C4-2B (cell line): Measurements from ENCODE around the gene TMEM167B.
A peak's percentile ranks its signal among the peaks of the same experiment; 100 is the strongest.

Experiments used
- H3K27ac ChIP-seq: fragments of 450-650 bp; 2 replicates; pipeline ENCODE4 v1.5.1; 2017
- ZFX ChIP-seq: fragments of 450-650 bp; IDR thresholded peaks from 2 replicates; pipeline ENCODE4 v1.6.1; 2017
- TF ChIP-seq, protein P1 (sequence below): fragments of 450-650 bp; conservative IDR thresholded peaks from 2 replicates; pipeline ENCODE4 v1.5.1; 2017; ENCODE audit warnings: mild to moderate bottlenecking

Gene TMEM167B

DNA sequence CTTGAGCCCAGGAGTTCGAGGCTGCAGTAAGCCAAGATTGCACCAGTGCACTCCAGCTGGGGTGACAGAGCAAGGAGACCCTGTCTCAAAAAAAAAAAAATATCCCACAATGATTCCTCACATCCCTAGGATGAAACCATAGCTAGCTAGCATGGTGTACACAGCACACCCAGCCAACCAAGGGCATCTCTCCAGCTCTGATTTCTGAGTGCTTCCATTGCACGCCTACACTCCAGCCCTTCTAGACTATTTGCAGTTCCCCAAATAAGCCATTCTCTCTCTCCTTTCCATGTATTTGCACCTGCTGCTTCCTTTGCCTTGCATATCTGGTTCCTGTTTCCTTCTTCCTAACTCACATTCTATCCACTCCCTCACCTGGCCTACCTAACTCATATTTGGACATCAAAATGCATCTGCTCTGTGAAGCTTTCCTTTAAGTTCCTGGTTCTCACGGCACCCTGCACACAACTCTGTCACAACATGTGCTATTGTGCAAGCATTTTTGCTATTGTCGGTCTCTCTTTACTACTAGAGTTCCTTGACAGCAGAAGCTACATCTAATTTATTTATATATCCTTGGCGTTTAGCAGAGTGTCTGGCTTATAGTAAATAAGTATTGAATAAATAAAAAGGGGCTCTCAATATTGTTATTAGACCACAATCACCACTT is 21.0 kb downstream of the TMEM167B start:
- no peak overlapping the region for H3K27ac ChIP-seq
- TF ChIP-seq, protein P1, sequence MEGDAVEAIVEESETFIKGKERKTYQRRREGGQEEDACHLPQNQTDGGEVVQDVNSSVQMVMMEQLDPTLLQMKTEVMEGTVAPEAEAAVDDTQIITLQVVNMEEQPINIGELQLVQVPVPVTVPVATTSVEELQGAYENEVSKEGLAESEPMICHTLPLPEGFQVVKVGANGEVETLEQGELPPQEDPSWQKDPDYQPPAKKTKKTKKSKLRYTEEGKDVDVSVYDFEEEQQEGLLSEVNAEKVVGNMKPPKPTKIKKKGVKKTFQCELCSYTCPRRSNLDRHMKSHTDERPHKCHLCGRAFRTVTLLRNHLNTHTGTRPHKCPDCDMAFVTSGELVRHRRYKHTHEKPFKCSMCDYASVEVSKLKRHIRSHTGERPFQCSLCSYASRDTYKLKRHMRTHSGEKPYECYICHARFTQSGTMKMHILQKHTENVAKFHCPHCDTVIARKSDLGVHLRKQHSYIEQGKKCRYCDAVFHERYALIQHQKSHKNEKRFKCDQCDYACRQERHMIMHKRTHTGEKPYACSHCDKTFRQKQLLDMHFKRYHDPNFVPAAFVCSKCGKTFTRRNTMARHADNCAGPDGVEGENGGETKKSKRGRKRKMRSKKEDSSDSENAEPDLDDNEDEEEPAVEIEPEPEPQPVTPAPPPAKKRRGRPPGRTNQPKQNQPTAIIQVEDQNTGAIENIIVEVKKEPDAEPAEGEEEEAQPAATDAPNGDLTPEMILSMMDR = no peak
- TF ChIP-seq ZFX = no peak

DNA sequence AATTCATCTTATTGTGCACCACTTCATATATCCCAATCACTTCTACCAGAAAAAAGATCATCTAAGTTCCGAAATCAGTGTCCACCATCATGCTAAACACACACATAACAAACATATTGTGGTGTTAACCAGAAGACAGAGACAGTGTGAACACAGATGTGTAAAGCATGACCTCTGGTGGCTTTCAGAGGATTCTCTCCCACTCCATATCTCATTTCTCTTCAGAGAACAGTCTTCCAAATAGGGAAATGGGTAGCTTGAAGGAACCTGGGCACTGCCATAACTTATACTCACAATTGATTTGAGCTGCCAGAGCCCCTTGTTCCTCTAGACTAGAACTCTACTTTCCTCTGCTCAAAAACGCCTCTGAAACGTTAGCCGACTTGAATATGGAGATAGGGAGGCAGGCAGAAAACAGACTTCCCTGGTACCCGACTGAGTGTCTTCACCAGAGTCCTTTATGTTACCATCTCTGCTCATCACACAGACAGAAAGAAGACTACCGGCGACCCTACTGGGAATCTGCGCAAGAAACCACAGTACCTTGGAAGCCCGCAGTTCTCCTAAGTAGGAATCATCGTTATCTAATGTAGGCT is 21.6 kb downstream of the TMEM167B start:
- no peak overlapping the region for H3K27ac ChIP-seq
- no peak for TF ChIP-seq ZFX
- TF ChIP-seq, protein P1 = no peak

DNA sequence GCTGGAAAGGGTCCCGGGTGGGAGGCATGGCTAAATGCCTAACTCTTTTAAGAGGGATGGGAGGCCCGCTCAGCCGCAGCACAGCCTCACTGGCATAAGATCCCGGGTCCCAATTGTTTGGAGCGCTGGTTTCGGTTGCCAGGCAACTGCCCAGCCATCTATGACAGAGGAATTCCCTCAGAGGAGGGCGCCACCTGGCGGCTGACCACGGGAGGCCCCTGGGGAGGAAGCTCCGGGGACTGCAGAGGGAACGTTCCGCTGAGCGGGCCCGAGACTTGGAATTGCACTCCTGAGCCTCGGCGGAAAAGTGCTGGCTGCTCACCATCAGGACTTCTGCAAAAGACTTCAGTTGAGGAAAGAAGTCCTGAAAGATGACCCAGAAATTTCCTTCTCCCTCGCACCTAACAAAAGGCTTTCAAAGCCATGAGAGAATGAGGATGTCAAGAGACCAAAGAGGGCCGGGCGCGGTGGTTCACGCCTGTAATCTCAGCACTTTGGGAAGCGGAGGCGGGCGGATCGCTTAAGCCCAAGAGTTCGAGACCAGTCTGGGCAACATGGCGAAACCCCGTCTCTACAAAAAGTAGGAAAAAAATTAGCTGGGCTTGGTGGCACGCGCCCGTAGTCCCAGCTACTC is 22.2 kb downstream of the TMEM167B start:
- TF ChIP-seq, protein P1 = peak; percentile 99
- no peak for TF ChIP-seq ZFX
- H3K27ac ChIP-seq = no peak overlapping the region

DNA sequence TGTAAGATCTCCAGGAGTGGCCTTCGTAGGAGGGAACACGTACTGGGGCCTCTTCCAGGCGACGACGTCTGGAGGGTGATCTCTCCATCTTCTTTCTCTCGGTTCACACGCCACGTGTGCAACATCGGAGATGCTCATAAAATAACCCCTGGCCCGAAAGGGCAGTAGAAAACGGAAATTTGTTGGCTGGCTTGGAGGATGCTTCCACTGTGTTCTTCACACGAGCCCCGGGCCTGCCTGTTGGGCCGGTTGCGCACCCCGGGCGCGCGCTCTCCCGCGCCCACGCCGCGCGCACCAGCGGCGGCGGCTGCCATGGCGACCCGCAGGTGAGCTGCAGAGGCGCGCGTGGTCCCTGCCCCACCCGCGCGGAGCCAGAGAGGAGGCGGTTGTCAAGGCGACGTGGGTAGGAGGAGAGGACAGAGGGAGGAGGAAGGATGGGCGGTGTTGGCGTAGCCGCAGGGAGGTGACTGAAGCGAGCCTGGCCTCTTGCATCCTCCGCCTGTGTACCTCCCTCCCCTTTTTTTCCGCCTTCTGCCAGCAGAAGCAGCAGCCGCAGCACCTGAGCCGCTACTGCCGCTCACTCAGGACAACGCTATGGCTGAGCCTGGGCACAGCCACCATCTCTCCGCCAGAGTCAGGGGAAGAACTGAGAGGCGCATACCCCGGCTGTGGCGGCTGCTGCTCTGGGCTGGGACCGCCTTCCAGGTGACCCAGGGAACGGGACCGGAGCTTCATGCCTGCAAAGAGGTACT is 23.2 kb downstream of the TMEM167B start, which contains the start of gene ELAPOR1:
Gene ELAPOR1, plus strand, starts transcription at position 526 of the 752 bp plus-strand sequence. Its CDS starts 69 bp downstream, at position 595.
- no peak within 1 kb of the TSS for H3K27ac ChIP-seq
- no peak for TF ChIP-seq ZFX

- H3K27ac ChIP-seq = no peak overlapping the region
- TF ChIP-seq, protein P1 = no peak
- TF ChIP-seq ZFX = no peak
Measured at GRCh38 chr1:109114342-109114674, 23.7 kb downstream of the TMEM167B start.

DNA sequence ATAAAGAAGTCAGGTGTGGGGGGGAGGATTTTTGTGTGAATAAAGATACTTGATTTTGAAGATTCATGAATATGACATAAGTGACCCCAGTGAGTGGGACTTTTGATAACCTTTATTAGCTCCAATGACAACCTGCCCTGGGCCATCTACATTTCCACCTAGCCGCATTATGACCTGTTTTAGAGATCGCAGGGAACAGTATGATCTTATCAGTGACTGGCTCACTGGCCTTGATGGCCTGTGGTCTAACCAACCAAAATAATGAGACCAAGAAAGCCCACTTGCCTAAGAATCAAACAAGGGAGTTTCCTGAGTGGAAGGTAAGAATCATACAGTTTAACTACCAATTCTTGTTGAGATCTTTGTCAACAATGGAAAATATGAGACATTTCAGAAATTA is 25.1 kb downstream of the TMEM167B start:
- no peak for TF ChIP-seq ZFX
- H3K27ac ChIP-seq = no peak overlapping the region

GRCh38 chr1:109116286-109116685 is 25.7 kb downstream of the TMEM167B start:
- peak overlapping the region; percentile 23 for H3K27ac ChIP-seq
- TF ChIP-seq ZFX = no peak
- TF ChIP-seq, protein P1 = no peak

DNA sequence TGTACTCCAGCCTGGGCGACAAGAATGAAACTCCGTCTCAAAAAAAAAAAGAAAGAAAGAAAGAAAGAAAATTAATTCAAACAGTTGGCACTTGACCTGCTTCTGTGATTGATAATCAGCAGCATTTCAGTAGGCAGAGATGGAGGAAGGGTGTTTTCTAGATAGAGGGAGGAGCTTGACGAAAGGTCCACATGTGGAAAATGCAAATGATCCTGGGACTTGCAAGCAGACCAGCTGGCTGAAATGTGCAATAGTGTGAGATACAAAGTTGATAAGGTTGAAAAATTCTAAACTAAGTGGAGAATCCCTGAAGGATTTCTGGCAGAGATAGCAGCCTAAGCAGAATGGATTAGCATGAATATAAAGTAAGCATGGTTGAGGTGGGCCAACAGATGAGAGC is 27.5 kb downstream of the TMEM167B start:
- no peak overlapping the region for H3K27ac ChIP-seq
- no peak for TF ChIP-seq ZFX
